ENCODE measurements around the gene SSR1.

DNA sequence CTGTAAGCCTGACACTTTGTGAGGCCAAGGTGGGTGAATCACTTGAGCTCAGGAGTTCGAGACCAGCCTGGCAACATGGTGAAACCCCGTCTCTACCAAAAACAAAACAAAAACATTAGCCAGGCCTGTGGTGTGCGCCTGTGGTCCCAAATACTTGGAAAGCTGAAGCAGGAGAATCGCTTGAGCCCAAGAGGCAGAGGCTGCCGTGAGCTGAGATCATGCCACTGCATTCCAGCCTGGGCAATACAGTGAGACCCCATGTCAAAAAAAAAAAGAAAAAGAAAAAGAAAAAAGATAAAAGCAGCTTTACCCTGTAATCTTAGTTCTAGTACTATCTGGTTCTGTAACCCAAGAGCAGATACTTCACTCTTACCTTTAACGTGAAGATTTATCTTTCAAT lies 27.6 kb downstream of the SSR1 start:
- no peak for TF ChIP-seq POLR2AphosphoS5 (IDR thresholded peaks at IDR 0.05; ENCODE audit: low read depth, low read length)
- TF ChIP-seq, protein P1, sequence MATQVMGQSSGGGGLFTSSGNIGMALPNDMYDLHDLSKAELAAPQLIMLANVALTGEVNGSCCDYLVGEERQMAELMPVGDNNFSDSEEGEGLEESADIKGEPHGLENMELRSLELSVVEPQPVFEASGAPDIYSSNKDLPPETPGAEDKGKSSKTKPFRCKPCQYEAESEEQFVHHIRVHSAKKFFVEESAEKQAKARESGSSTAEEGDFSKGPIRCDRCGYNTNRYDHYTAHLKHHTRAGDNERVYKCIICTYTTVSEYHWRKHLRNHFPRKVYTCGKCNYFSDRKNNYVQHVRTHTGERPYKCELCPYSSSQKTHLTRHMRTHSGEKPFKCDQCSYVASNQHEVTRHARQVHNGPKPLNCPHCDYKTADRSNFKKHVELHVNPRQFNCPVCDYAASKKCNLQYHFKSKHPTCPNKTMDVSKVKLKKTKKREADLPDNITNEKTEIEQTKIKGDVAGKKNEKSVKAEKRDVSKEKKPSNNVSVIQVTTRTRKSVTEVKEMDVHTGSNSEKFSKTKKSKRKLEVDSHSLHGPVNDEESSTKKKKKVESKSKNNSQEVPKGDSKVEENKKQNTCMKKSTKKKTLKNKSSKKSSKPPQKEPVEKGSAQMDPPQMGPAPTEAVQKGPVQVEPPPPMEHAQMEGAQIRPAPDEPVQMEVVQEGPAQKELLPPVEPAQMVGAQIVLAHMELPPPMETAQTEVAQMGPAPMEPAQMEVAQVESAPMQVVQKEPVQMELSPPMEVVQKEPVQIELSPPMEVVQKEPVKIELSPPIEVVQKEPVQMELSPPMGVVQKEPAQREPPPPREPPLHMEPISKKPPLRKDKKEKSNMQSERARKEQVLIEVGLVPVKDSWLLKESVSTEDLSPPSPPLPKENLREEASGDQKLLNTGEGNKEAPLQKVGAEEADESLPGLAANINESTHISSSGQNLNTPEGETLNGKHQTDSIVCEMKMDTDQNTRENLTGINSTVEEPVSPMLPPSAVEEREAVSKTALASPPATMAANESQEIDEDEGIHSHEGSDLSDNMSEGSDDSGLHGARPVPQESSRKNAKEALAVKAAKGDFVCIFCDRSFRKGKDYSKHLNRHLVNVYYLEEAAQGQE (IDR thresholded peaks at IDR 0.05; ENCODE audit: insufficient read depth in 1 of 2, low read depth in 2 of 2, low read length in 2 of 2) = no peak
- no peak for TF ChIP-seq TAF1 (IDR thresholded peaks at IDR 0.05; ENCODE audit: borderline replicate concordance, insufficient read depth, low read length)
- TF ChIP-seq SIN3A (IDR thresholded peaks at IDR 0.05; ENCODE audit: borderline replicate concordance, insufficient read depth, low read length) = no peak

Data from PFSK-1 (cell line).